Mesothelial cell of epicardium (in vitro differentiated cells): ENCODE results near the gene HAGHL. TPM values are rescaled to one million over a fixed set of nuclear protein-coding genes. Genes with fewer than 3 reads are reported as not detected.

Source experiments
- DNase-seq, 2 experiments: peaks; one replicate each; pipeline ENCODE4 v3.0.0; 2021; ENCODE audit warnings: low spot score in 2 of 2; ENCODE audit not compliant: unreplicated experiment in 2 of 2
- H3K27ac Mint-ChIP-seq: 2 replicates; pipeline ENCODE4 v1.8.0; 2021; ENCODE audit warnings: mixed read lengths
- H3K27me3 Mint-ChIP-seq: 2 replicates; pipeline ENCODE4 v1.8.0; 2021; ENCODE audit warnings: low read depth, mixed read lengths
- H3K36me3 Mint-ChIP-seq: 2 replicates; pipeline ENCODE4 v1.8.0; 2021; ENCODE audit warnings: mixed read lengths
- H3K4me1 Mint-ChIP-seq: 2 replicates; pipeline ENCODE4 v1.8.0; 2021; ENCODE audit warnings: mixed read lengths
- H3K4me3 Mint-ChIP-seq: 2 replicates; pipeline ENCODE4 v1.8.0; 2021; ENCODE audit warnings: mild to moderate bottlenecking, moderate library complexity, mixed read lengths
- H3K9me3 Mint-ChIP-seq: 2 replicates; pipeline ENCODE4 v1.8.0; 2021; ENCODE audit warnings: mixed read lengths
- total RNA-seq: library from RNA; stranded (reverse); gene quantifications from 3 replicates; pipeline ENCODE4 v1.2.1, GENCODE V29; 2021
- TF ChIP-seq, protein P1 (sequence below): fragments of 200-600 bp; sonication (generic); IDR thresholded peaks from one replicate; pipeline ENCODE4 v1.5.0; 2021; ENCODE audit warnings: antibody characterized with exemption; ENCODE audit not compliant: unreplicated experiment

The HAGHL gene
- total RNA-seq, 1 donor from 2014 or later, result 6.4 TPM

DNA sequence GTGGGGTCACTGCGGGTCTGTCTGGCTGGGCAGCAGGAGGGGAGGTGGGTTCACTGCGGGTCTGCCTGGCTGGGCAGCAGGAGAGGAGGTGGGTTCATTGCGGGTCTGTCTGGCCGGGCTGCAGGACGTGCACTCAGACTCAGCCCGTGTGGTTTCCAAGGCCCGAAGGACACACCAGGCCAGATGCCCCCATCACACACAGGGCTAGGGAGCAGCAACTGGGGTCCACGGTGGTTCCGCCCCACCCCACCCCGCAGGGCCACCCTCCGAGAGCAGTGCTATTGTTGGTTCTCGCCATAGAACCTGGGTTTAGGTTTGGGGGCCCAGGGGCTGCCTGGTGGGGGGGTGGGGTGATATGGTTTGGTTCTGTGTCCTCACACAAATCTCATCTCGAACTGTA is 19.7 kb downstream of the HAGHL start:
- Mint-ChIP-seq H3K4me1 (peaks cover 1% of the 10 kb centered on the region), H3K27ac (no peak overlapping the region)

DNA sequence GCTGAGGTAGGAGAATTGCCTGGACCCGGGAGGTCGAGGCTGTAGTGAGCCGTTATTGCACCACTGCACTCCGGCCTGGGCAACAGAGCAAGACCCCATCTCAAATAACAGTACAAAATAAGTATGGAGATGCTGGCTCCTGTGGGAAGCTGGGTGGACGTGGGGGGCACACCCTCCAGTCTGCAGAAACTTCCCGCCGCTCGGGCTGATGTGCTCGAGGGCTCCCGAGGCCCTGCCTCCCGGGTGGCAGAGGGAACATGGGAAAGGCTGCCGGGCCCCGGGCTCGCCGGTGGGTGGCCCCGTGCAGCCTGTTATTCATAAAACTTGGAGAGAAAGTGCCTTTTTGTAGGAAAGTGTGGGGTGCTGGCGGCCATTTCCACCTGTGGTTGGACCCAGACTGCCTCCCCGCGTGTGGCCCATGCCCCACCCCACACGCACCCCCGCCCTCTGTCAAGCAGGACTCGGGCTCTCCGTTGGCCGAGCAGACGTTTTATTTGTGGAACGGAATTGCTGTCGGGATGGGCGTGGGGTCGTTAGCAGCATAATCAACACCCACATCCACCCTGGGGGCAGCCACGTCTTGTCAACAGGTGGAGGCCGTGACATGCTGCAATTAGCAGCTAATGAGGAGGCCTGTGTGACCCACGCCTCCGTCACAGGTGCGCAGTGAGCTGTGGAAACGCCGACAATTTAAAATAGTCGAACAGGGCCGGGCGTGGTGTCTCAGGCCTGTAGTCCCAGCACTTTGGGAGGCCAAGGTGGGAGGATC is 21.3 kb downstream of the HAGHL start:
- Mint-ChIP-seq H3K4me3 (no peak overlapping the region), H3K9me3 (no peaks in the 10 kb centered on the region), H3K36me3 (no peaks in the 10 kb centered on the region), H3K27ac (no peak overlapping the region), H3K4me1 (peaks cover 1% of the 10 kb centered on the region), H3K27me3 (peaks cover 18% of the 10 kb centered on the region)
- TF ChIP-seq, protein P1, sequence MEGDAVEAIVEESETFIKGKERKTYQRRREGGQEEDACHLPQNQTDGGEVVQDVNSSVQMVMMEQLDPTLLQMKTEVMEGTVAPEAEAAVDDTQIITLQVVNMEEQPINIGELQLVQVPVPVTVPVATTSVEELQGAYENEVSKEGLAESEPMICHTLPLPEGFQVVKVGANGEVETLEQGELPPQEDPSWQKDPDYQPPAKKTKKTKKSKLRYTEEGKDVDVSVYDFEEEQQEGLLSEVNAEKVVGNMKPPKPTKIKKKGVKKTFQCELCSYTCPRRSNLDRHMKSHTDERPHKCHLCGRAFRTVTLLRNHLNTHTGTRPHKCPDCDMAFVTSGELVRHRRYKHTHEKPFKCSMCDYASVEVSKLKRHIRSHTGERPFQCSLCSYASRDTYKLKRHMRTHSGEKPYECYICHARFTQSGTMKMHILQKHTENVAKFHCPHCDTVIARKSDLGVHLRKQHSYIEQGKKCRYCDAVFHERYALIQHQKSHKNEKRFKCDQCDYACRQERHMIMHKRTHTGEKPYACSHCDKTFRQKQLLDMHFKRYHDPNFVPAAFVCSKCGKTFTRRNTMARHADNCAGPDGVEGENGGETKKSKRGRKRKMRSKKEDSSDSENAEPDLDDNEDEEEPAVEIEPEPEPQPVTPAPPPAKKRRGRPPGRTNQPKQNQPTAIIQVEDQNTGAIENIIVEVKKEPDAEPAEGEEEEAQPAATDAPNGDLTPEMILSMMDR, result no peak
- DNase-seq, result no peak

More for the DNA sequence above, 19.7 kb downstream of the HAGHL start:
- no peak overlapping the region for H3K4me3 Mint-ChIP-seq
- peaks cover 6% of the 10 kb centered on the region for H3K27me3 Mint-ChIP-seq
- no peaks in the 10 kb centered on the region for H3K36me3 Mint-ChIP-seq
- no peaks in the 10 kb centered on the region for H3K9me3 Mint-ChIP-seq
- DNase-seq, result no peak
- TF ChIP-seq, protein P1, result no peak

DNA sequence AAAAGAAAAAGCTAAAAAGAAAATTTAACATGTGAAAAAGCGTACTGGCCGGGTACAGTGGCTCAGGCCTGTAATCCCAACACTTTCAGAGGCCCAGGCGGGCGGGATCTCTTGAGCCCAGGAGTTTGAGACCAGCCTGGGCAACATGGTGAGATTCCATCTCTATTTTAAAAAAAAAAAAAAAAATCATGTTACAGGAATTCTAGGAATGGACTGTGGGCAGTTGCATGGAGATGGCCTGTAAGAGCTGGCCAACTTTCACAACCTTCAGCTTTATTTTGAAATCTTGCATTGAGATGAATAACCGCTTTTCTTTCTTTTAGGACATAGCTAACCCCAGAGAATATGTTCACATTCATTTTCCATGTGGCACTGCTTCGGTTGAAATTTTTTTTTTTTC is 22.1 kb downstream of the HAGHL start:
- H3K4me3 Mint-ChIP-seq, result no peak overlapping the region
- no peaks in the 10 kb centered on the region for H3K9me3 Mint-ChIP-seq
- TF ChIP-seq, protein P1, result no peak
- peaks cover 1% of the 10 kb centered on the region for H3K4me1 Mint-ChIP-seq
- H3K27ac Mint-ChIP-seq, result no peak overlapping the region
- no peaks in the 10 kb centered on the region for H3K36me3 Mint-ChIP-seq
- peaks cover 18% of the 10 kb centered on the region for H3K27me3 Mint-ChIP-seq
- DNase-seq, result no peak

DNA sequence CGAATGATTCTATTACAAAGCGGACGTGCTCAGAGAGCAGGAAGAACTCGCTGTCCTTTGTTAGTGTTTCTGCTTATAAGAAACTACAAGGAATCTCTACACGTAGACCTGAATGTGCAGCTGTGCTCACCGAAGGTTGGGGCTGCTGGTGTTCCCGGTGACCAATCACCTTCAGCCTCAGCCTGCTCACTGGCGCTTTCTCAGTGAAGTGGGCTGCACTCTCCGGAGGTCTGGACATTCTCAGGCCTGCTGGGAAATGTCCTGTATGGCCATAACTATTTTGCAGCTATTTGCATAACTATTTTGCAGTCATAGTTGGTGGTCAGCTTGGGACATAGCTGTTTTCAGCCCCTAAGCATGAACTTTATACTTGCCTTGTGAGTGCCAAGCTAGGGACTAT is 23.6 kb downstream of the HAGHL start:
- TF ChIP-seq, protein P1, result no peak
- H3K4me1 Mint-ChIP-seq, result peaks cover 1% of the 10 kb centered on the region
- DNase-seq, result no peak
- H3K36me3 Mint-ChIP-seq, result no peaks in the 10 kb centered on the region
- no peak overlapping the region for H3K4me3 Mint-ChIP-seq
- peaks cover 20% of the 10 kb centered on the region for H3K27me3 Mint-ChIP-seq
- no peak overlapping the region for H3K27ac Mint-ChIP-seq
- no peaks in the 10 kb centered on the region for H3K9me3 Mint-ChIP-seq

DNA sequence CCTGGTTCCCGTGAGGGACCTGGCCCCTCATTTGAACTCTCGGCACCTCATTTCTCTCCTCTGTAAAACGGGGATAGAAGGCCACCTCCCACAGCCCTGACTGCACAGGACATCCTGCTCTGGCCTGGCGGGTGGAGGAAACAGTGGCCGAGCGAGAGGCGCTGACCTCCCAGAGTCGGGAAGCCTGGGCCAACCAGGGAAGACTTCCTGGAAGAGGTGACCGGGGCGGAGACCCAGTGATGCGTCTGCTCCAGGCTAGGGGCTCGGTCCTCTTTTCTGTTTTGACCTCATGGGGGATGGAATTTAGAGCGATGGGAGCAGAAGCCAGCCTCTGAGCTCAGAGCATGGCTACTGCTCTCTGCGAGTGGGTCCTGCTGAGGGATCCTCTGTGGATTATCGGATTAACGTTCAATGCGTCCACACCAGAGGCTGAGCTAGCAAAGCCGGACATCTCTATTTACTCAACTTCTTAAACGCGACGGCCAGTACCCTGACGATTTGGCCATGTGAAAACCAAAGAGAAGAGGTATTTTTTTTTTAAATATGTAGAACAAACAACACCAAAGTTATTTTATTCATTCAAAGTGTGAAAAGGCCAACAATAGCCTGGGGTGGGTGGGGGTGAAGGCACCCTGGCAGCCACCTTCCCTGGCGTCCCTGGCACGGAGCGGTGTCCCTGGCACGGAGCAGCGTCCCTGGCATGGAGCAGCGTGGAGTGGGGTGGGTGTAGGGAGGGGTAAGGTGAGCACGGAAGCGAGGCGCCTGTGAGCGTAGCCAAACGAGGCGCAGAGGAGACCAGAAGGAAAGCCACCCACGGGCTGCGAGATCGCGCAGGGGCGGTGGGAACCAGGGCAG is 24.5 kb downstream of the HAGHL start:
- TF ChIP-seq, protein P1, result no peak
- Mint-ChIP-seq H3K4me1 (peaks cover 1% of the 10 kb centered on the region), H3K27ac (no peak overlapping the region), H3K9me3 (peaks cover 2% of the 10 kb centered on the region), H3K36me3 (no peaks in the 10 kb centered on the region), H3K27me3 (peaks cover 20% of the 10 kb centered on the region), H3K4me3 (no peak overlapping the region)
- DNase-seq, result no peak
